HCEC 1CT (cell line): ENCODE results near the gene EHD1.

Source experiments
- DNase-seq: peaks from one replicate; pipeline ENCODE4 v3.0.0-alpha.2; 2017

The EHD1 gene

DNA sequence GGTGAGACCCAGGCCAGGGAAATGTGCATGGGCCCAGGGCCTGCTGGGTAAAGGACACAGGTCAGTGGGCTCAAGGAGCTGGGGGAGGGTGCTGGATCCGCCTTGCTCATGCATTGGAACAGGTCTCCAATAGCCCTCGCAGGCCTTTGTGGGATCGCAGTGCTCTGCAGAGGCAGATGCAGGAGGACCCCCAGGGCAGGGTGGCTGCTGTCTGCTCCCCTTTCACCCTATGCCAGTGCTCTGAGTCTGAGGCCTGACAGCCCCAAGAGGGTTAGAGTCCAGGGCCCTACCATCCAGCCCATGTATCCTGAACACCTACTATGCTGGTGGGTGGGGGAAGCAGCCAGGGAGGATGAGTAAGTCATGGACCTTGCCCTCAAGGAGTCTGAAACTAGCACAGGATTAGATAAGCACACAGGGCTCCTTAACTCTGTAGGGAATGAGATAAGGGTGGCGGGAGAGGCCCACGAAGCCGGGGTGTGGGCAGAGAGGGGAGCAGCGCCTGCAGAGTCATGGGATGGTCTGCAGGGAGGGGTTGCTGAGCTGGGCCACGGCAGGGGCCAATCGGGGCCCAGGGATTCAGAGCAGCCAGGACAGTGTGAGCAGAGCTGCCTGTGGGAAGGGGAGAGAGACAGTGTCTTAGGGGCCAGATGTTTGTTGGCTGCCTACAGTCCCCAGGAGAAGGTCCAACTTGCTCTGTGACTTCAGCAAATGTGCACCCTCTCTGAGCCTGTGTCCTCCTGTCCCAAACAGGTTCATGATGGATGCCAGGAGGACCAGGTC is 10.5 kb upstream of the EHD1 start:
- no peak for DNase-seq

DNA sequence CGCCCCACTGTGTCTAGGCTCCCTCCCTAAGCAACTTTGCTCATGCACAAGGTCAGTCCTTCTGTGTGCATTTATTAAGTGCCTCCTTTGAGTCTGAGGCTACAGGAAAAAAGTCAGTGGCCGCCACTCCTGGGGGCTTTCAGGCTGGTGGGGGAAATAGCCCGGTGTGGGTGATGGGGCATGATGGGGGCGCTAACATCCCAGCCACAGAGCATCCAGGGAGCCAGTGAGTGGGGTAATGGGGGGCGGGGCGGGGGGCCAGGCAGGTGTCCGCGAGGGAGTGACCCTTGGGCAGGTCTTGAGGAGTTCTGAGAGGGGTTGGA is 9.9 kb upstream of the EHD1 start:
- DNase-seq, result no peak

DNA sequence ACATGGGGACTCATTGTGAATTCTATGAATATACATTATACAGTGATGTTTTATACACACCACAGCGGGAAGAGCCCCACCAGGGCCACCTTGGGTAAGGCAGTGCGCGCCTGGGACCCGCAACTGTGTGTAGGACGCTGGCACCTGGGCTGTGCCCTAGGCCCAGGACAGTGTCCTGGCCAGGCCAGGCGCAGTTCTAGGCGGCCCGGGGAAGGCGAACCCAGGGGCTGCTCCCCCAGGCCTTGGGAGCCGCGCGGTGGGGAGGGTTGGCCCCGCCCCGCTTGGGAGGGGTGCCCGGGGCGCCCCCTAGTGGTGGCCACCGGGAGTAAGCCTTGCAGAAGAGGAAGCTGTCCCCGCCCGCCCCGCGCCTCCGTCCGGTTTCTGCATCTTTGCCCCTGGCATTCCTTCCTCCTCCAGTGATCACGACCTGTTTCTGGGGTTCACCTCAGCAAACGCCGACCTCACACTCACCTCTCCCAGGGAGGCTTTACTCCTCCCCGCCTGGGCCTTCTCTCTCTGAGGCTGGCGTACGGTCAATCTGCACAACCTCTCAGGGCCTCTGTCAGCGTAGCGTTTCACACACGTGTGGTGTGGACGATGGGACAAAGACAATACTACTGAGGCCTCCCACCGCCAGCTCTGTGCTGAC is 9.5 kb upstream of the EHD1 start:
- peak; percentile 38 for DNase-seq

DNA sequence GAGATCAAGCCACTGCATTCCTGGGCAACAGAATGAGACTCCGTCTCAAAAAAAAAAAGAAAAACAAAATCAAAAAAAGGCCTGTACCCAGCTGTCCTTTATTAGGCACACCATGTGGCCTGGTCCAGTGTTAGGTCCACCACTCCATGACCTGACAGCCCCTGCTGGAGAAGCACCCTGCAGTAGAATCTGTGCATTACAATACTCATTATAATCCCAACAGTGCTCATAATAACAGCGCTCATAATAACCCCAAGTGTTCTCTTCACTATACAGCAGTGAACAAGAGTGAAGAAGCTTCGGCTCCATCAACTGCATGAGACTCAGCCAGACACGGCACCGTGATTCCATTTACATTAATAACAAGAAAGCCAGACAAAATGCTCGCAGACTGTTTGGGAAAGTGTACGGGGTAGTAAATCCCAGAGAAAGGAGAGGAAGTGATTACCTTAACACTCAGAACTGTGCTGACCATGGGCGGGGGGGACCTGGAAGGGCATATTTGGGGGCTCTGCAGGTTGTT is 8.9 kb upstream of the EHD1 start:
- DNase-seq, result no peak

DNA sequence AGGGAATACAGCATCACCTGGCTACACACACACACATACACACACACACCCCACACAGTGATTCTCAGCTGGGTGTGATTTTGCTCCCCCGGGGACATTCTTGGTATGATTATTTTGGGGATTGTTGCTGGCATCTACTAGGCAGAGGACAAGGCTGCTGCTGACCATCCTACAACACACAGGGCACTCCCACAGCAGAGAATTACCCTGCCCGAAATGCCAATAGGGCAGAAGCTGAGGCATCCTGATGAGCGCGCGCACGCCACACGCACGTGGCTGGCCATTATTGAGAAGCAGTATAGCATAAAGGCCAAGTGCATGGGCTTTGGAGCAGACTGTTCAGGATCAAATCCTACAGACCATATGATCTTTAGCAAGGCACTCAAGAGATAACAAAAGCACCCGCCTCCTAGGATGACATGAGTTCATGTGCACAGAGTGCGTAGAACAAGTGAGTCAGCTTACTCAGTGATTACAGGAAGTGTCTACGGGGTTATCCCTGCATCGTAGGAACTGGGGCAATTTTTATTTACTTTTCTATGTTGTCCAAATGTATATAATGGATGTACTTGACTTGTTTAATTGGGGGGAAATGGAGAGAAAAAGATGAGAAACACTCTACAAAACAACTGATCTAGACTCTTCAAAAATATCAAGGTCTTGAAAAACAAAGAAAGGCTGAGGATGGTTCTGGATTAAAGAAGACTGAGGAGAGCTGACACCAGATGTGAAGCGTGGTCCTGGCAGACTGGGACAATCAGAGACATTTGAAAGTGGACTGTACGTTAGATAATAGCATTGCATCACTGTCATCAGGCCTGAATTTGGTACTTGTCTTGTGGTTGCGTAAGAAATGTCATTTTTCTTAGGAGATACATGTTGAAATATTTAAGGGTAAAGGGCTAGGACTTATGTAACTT is 7.2 kb upstream of the EHD1 start:
- DNase-seq, result peak; percentile 77

DNA sequence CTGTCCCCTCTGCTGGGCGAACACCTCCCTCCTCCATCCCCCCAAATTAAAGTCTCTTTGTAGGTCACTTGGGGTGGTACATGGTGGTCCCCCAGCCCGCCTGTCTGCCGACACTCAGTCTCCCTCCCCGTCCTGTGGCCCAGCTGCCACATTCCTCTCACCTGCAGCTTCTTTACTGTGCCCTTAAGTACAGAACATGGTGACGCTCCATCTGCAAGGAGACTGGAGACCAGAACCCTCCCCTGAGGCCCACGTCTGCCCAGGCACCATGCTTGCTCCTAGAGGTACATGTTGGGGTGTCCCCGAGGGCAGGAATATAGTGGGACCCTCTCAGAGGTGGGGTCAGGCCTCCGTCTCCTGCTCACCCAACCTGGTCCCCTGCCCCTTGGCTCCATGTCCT is 5.6 kb upstream of the EHD1 start:
- no peak for DNase-seq

DNA sequence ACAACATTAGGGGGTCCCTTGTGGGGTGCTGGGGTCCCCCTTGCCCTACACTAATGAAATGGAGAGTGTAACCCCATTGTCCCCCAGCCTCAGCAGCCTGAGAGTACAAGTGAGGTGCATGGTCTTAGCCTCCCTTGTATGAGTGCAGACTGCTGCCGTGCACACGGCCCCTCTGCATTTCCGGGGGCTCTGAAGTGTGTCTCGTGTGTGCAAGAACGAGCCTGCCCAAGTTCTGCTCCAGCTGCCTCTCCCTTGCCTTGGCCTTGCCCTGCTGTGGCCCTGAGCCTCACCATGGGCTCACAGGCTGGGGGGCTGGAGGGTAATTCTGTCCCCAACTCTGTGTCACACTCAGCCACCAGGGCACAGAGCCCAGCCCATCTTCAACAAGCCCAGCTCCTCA is 5.2 kb upstream of the EHD1 start:
- no peak for DNase-seq

DNA sequence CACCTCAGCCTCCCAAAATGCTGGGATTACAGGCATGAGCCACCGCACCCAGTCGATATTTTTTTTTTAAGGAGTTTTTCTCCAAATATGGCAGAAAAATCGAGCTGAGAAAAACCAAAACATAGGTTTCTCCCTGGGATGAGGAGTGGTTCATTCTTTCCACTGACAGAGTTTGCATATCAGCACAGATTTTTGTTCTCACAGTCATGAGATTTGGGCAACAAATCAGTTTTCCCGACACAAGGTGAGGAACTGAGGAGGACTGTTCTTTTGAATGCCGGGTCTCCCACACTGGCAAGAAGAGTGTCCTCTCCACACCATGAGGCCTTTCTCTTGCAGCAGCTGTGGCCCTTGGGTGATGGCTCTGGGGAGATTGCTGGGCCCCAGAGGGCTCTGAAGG is 3.8 kb upstream of the EHD1 start:
- DNase-seq, result no peak

DNA sequence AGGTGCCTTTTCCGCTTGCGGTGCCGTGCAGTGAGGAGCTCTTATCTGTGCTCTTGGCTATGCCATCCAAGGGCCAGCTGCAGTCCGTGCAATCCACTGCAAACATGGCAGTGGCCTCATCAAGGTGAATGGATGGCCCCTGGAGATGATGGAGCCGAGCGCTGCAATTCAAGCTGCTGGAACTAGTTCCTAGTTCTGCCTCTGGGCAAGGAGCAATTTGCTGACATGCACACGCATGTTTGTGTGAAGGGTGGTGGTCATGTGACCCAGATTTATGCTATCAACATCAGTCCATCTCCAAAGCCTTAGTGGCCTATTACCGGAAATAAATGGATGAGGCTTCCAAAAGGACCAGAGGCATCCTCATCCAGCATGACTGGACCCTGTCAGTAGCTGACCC is 3.1 kb upstream of the EHD1 start:
- no peak for DNase-seq

DNA sequence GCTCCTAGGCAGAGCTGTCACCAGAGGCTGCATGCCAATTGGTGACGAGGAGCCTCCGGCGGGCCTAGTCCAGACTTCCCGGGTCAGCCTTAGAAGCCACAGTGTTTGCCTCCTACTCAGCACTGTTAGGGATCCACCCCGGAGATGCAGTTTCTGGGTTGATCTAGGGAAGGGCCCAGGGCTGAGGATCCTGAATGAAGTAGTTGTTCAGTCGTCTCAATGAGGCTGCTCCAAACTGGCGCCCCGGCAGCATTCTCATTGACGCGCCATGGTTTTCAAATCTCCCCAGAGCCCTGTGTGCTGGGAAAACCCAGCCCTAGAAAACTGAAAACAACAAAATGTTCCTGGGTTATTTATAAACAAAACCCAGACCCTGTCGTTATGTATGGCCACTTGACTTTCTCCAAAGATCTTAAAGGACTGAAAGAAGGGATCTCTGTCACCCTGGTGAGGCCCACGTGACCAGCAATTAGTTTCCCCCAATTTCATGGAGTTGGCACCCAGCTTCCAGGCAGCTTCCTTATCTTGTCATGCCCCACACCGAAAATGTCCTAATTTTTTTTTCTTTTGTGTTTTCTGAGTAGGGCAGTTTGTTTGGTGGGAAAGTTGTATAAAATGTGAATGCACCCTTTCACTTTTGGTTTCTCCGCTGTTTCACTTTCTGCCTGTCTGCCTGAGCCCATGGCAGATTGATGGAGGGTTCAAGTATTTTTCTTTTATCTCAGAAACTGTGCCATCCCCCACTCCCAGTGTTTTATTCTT is 2.0 kb upstream of the EHD1 start:
- no peak for DNase-seq

DNA sequence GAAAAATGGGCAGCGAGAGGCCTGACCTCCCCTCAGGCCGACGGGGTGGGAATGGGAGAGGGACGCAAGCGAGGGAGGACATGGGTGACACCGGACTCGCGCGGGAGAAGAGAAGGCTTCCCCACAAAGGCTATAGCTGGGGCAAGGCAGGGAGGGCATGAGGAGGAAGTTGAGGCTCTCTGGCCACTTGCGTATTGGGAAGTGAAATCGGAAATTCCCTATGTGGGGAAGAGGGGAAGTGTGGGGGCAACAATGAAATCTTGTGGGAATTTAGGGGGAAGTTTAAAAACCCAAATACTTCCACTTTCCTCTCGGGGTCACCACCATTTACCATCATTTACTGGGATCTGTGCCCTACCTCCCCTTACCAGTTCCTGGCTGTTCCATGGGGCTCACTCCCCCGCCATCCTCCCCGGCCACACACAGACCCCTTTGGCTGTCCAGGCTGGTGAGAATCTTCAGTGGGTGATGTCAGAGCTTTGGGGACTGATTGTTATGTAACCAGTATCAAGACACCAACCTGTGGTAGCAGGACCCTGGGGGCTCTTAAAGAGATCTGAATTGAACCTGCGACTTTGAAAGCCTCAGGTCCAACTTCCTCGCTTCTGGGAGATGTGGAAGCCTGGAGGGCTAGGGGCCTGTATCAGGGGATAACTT is 951 bp upstream of the EHD1 start:
- DNase-seq, result no peak

DNA sequence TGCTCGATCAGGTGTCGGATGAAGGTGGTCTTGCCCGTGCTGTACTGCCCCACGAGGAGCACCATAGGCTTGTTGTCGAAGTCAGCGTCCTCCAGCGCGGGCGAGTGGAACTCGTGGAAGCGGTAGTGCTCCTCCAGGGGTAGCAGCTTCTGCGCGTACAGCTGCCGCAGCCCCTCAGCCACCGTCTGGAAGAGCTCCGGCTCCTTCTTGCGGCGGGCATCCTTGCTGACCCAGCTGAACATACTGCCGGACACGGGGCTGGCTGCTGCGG is 263 bp downstream of the EHD1 start:
- no peak for DNase-seq

DNA sequence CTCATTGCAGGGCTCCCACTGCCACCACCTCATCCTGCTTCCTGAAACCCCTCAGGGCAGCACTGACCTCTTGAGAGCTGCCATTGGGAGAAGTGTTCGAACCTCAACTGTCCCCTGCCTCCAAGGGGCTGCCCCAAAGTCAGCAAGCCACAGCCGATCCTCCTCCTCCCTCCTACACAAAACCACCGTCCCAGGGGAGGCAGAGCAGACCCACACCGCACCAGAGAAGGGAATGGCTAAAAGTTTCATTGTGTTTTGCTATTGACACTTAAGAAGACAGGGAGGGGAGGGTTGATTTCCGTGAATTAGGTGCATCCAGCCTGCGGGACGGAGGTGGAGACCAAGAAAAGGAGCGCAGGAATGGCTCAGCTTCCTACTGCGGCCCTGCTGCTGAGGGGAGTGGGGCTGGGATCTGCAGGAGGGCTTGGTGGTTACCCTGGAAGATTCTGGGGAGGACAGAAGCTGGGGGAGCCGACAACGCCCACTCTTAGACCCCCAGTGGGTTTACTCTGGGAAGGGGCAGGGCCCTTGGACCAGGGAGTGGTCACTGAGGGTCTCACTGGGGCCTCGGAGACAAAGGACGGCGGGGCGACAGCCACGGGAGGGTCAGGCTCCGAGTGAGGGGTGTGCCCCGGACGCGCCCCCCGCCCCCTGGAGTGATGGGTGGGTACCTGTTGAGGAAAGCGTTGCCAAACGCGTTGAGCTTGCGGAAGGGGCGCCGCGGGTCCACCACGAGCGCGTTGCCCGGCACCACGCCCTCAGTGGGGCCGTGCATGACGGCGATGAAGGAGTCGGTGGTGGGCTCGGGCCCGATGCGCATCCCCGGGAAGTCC is 815 bp downstream of the EHD1 start:
- DNase-seq, result no peak

DNA sequence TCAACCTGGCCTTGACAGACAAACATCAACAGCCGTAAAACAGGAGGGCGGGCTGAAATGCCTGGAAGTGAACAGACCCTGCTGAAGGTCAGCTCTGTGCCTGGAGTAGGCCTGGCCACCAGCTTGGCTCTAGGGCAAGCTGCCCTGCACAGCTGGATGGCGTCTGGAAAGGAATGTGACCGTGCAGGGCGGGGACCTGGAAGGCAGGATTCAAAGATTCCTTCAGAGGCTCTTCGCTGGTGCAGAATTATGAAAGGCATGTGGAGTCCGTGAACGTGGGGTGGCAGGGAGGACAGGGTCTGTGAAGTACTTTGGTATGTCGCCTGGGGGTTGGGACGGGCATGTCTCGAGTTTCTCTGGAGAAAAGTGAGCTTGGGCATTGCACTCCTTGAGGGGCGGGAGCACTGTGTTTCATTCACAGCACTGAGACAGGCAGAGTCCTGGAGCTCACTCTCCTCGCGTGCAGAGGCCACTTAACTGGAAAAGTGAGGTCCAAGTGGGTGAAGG is 1.5 kb downstream of the EHD1 start:
- DNase-seq, result no peak

DNA sequence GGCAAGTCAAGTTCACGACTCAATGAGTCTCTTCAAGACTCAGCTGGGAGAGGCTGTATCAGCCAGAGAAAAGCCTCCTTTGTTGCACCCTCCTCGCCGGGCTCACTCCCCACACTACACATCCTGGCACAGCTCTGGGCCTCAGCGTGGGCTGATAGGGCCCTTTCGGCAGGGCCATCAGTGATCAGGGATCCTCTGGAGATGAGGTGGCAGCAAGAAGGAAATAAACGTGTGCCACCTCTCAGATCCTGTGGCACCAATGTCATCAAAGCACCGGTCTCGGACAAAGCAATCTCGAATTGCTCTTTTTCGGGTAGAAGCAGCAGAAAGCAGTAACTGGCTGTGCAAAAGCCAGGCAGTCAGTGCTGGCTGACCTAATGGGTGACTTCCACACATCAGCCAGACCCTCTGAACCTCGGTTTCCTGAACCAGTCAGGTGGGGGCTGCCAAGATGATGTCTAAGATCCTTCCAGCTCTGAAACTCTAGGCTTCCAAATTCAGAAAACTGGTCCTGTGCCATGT is 2.1 kb downstream of the EHD1 start:
- DNase-seq, result no peak

DNA sequence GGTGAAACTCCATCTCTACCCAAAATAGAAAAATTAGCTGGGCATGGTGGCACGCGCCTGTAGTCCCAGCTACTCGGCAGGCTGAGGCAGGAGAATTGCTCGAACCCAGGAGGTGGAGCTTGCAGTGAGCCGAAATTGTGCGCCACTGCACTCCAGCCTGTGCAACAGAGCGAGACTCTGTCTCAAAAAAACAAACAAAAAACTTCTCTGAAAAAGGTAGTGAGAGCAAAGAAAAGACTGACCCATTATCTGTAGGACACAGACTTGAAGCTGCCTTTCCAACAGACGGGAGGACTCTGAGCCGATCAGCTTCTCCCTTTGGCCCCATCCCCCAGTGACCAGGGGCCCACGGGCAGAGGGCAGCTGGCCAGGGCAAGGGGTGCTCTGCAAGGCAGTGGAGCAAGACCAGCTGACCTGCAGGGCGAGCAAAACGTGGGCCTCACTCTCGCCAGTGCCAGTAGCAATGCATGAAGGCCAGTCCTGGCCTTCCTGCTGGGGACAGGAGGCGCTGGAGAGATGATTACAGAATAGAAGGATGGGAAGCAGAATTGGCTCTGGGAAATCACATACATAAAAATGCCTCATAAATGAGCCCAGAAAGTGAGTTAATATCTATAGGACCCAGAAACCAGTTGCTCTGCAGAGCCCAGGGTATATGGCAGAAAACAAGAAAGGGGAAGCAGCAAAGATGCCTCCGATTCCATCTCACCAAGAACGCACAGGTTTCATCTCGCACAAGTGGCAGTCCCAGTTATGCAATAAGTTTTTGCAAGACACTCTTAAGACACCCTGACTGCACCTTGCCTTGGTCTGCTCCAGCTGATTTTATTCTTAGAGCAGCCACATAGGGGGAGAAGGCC is 2.8 kb downstream of the EHD1 start:
- DNase-seq, result no peak

DNA sequence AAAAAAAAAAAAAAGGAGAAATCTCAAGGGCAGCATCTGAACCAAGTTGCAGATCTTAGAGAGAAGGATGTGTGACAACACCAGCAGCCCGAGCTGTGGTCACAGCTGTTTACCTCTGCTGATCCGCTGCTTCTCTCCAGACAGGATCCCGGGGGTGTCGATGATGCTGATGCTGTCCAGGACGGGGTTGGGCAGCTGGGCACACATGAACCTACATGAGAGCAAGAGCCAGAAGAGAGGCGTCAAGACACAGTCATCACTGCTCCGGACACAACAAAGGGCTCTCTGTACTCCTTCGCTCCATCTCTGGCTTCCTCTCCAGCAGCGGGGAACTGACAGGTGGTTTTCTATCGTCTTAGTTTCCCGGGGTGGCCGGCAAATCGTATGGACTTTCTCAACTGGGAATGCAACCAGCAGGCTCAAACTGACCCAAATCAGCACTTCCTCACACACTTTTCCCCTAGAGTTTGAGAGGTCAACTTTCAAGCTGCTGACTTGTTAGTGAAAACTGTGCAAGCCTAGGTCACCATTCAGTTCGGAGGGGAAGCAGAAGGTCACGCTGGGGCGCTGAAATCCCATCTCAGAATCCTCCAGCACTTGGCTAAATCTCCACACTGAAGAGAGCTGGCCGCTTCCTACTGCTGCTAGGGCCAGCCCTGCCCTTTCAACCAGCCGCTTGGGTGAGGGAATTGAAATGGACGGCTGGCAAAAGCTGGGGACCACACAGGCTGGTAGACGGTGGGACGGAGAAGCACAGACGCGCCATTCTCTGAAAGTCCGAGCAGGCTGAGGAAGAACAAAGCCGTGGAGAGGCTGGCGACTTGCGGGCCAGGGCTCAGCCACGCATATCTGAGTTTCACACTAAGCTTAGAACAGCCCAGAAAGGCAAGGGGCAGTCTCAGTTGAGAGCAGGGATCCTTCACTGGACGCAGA is 3.8 kb downstream of the EHD1 start:
- DNase-seq, result no peak

DNA sequence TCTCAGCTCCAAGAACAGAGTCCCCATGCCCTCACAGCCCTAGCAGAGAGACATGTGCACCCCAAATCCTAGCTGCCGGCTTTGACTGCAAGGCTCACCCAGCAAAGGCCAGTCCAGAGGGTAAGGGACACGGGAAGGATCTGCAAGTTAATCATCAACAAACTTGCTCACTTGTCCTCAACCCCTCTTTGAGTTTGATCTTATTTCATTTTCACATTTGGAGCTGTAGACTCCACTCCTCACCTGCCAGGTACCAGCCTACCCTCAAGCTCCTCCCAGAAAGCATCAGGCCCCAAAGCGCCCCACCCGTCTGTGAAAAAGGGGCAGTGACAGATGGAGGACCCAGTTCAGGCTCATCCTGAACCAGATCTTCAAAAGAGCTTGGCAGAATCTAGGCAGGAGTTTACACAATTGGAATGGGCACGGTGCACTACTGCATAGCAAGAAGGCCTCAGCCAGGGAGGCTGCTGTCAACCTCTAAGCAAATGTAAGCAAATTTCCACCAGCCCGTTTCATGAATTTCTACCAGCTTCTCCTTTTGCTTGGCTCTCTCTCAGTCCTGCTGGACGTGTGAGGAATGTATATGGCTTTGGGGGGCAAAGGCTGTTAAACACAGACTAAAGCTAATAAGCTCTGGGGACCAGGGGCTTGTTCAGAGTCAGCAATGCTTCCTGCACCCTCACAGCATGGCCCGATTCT is 5.5 kb downstream of the EHD1 start:
- DNase-seq, result no peak
